Transverse colon (tissue), 4 donors: ENCODE data around the gene RPLP2. TPM values are rescaled to one million over a fixed set of nuclear protein-coding genes. Genes with fewer than 3 reads are reported as not detected.

Experiments used
- DNase-seq: peaks from one replicate; pipeline ENCODE4 v3.0.0-alpha.2; 2019
- H3K27ac ChIP-seq, 4 donors: fragments of 200-600 bp; sonication (generic); 2 replicates each; pipeline ENCODE4 v1.5.1; 2016 to 2018; ENCODE audit warnings: inconsistent platforms in 4 of 4
- H3K27me3 ChIP-seq: fragments of 200-600 bp; sonication (generic); 2 replicates; pipeline ENCODE4 v1.5.1; 2017; ENCODE audit warnings: inconsistent platforms
- H3K36me3 ChIP-seq, 4 donors: fragments of 200-600 bp; sonication (generic); 2 replicates each; pipeline ENCODE4 v1.5.1; 2017 to 2019; ENCODE audit warnings: inconsistent platforms in 4 of 4
- H3K4me1 ChIP-seq, 4 donors: fragments of 200-600 bp; sonication (generic); 2 replicates each; pipeline ENCODE4 v1.5.1; 2017 to 2020; ENCODE audit warnings: inconsistent platforms in 4 of 4
- H3K4me3 ChIP-seq, 4 donors: fragments of 200-600 bp; sonication (generic); 1 replicate in 1 of 4; 2 replicates in 3 of 4; pipeline versions ENCODE4 v1.5.1 to v1.6.1; 2017 to 2019; ENCODE audit warnings: inconsistent platforms in 4 of 4
- H3K9me3 ChIP-seq, 2 donors: fragments of 200-600 bp; sonication (generic); 2 replicates each; pipeline ENCODE4 v1.5.1; 2017 to 2019; ENCODE audit warnings: inconsistent platforms in 2 of 2
- CTCF ChIP-seq, 5 experiments: fragments of 200-600 bp in 3 of 5; fragments of 450-650 bp in 2 of 5; sonication (generic) in 3 of 5; IDR thresholded peaks; 1 replicate in 2 of 5; 2 replicates in 3 of 5; pipeline ENCODE4 v1.5.1; 2016 to 2017; ENCODE audit warnings: antibody characterized with exemption in 5 of 5, inconsistent platforms in 3 of 5, mild to moderate bottlenecking in 2 of 5, moderate library complexity in 1 of 5
- EP300 ChIP-seq: sonication (generic); formaldehyde crosslinking; IDR thresholded peaks from one replicate; pipeline ENCODE4 v1.6.1; 2017; ENCODE audit warnings: antibody characterized with exemption, low read depth
- POLR2A ChIP-seq: fragments of 450-650 bp; IDR thresholded peaks from one replicate; pipeline ENCODE4 v1.6.1; 2016; ENCODE audit warnings: antibody characterized with exemption, mild to moderate bottlenecking, moderate library complexity
- POLR2AphosphoS5 ChIP-seq, 3 donors: sonication (generic); formaldehyde crosslinking; IDR thresholded peaks; one replicate each; pipeline ENCODE4 v1.6.1; 2016; ENCODE audit warnings: antibody characterized with exemption in 3 of 3
- WGBS, 2 donors: methylation state at CpG; one replicate each; pipeline ENCODE4 v1.1.5; 2018; ENCODE audit warnings: low coverage in 1 of 2; 5-methylcytosine and 5-hydroxymethylcytosine counted together
- in situ Hi-C, 4 donors: fragments of 200-750 bp; cut with MboI; loops; one replicate each; pipeline versions ENCODE4 v1.15.0 to v1.15.1; 2017; ENCODE audit warnings: low sequenced_read_pairs in 3 of 4, low pct_ligation_motif_present in 1 of 4, low pct_unique_long_range_greater_than_20kb in 1 of 4
- intact Hi-C: fragments of 100-400 bp; cut with DNase I; formaldehyde crosslinking; loops from one replicate; pipeline ENCODE4 v1.15.1; 2023; ENCODE audit warnings: low total_unique reads
- total RNA-seq, 4 donors: library from RNA; depleted of rRNA; stranded (reverse); fragments of >200 nt; gene quantifications; one replicate each; pipeline ENCODE4 v1.1.0, GENCODE V29; 2016

The RPLP2 gene
- 100 to 1,000 TPM; 273 to 670 (median 466) TPM for total RNA-seq

GRCh38 chr11:809287-810039 is at the start of gene RPLP2:
TSS of gene RPLP2 (plus strand) at chr11:809967. CDS start at chr11:810235, 268 bp downstream.
- no peaks in the 10 kb centered on the region for H3K9me3 ChIP-seq
- TF ChIP-seq EP300 (peak; percentile 29), POLR2AphosphoS5 (IDR thresholded peaks at IDR 0.05) (peak; percentile 96 to 99 (median 97)), CTCF (IDR thresholded peaks at IDR 0.05) (no peak), POLR2A (peak; percentile 90)
- H3K27me3 ChIP-seq = no peaks in the 10 kb centered on the region
- peak; percentile 98 for DNase-seq
- H3K4me1 ChIP-seq = peaks cover 10 to 41% (median 35%) of the 10 kb centered on the region in 4 donors
- 0% methylated on average over 67 of the region's 81 CpGs; no CpG with 5 or more reads in 1 of the 2 donors for WGBS, 2 donors
- in situ Hi-C loops (no loop called here), intact Hi-C loops (no loop called here)
- H3K4me3 ChIP-seq = peak within 1 kb of the TSS; percentile 56 to 98 (median 92)
- H3K27ac ChIP-seq = peak within 1 kb of the TSS; percentile 94 to 96 (median 96)
- H3K36me3 ChIP-seq = peaks cover 0 to 13% (median 3%) of the 10 kb centered on the region in 4 donors

GRCh38 chr11:760236-760635 is 49.5 kb upstream of the RPLP2 start:
- in situ Hi-C loops (no loop called here), intact Hi-C loops (no loop called here)
- Histone ChIP-seq H3K4me3 (no peak overlapping the region), H3K27me3 (no peaks in the 10 kb centered on the region), H3K27ac (no peak overlapping the region), H3K9me3 (no peaks in the 10 kb centered on the region), H3K36me3 (peaks cover 0 to 46% (median 22%) of the 10 kb centered on the region in 4 donors), H3K4me1 (peaks cover 3 to 13% (median 11%) of the 10 kb centered on the region in 4 donors)
- no peak for DNase-seq
- TF ChIP-seq POLR2AphosphoS5 (IDR thresholded peaks at IDR 0.05) (no peak), EP300 (no peak), POLR2A (no peak), CTCF (IDR thresholded peaks at IDR 0.05) (no peak)

GRCh38 chr11:761526-762108 is 48.1 kb upstream of the RPLP2 start:
- Histone ChIP-seq H3K27me3 (no peaks in the 10 kb centered on the region), H3K27ac (no peak overlapping the region), H3K36me3 (peaks cover 0 to 46% (median 22%) of the 10 kb centered on the region in 4 donors), H3K4me3 (no peak overlapping the region), H3K9me3 (no peaks in the 10 kb centered on the region), H3K4me1 (peaks cover 3 to 13% (median 11%) of the 10 kb centered on the region in 4 donors)
- in situ Hi-C loops (no loop called here), intact Hi-C loops (no loop called here)
- TF ChIP-seq EP300 = no peak
- WGBS, 2 donors = 92 to 94% methylated on average over 6 to 8 of the region's 8 CpGs
- no peak for DNase-seq

GRCh38 chr11:762421-763072 is 47.2 kb upstream of the RPLP2 start:
- Histone ChIP-seq H3K4me3 (no peak overlapping the region), H3K27me3 (no peaks in the 10 kb centered on the region), H3K9me3 (no peaks in the 10 kb centered on the region), H3K27ac (peak overlapping the region; percentile 36 to 80 (median 56)), H3K36me3 (peaks cover 0 to 41% (median 22%) of the 10 kb centered on the region in 4 donors), H3K4me1 (peaks cover 3 to 13% (median 11%) of the 10 kb centered on the region in 4 donors)
- DNase-seq = peak; percentile 52
- in situ Hi-C loops = no loop called here
- 50% methylated on average over 10 of the region's 10 CpGs; no CpG with 5 or more reads in 1 of the 2 donors for WGBS, 2 donors
- intact Hi-C loops = no loop called here
- TF ChIP-seq POLR2AphosphoS5 (IDR thresholded peaks at IDR 0.05) (no peak), EP300 (no peak), POLR2A (peak; percentile 16), CTCF (IDR thresholded peaks at IDR 0.05) (peak in 4 of 5 experiments; percentile 15 to 53 (median 26))
